HuH-7.5 (cell line): ENCODE results near the gene MEGF11.

Experiments
- DNase-seq: peaks from one replicate; pipeline ENCODE4 v3.0.0; 2011; ENCODE audit warnings: low spot score

The MEGF11 gene

DNA sequence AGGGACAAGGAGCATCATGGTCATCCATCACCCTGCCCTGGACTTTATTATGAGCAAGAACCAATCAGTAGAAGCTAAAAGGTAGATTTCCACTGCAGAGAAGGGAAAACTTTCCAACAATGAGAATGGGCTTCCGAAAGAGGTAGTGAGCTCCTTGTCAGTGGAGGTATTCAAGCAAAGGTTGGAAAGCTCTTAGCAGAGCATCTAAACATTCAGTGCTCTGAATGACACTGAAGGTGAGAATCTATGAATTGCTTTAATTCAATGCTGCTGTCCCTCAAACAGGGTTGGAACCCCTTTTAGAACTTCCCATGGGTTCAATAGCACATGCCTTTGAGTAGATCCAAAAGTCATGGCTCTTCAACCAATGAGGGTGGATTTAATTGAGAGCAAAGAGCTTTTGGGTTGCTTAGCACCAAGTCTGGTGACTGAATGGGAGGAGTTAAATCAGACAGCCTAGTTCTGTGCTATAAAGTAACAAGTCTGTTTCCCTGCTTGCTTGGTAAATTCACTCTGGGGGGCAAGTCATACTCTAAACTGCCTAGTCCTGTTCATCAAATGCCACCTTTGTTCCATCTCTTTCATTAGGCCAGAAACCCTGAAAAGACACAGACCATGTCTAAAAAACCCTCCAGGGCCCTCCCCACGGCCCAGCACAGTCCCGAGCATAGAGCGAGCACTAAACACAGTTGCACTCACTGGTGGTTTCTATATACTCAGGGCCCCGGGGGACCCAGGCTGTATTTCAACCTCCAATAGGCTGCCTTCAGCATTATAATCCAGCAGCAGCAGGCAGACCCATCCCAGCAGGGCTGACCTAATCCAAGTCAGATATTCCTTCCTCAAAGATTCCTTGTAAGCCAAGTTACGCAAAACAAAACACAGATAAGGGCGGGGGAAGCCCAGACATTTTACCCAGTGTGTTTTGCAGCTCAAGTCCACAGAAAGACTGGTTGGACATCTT is 161.2 kb downstream of the MEGF11 start:
- no peak for DNase-seq

DNA sequence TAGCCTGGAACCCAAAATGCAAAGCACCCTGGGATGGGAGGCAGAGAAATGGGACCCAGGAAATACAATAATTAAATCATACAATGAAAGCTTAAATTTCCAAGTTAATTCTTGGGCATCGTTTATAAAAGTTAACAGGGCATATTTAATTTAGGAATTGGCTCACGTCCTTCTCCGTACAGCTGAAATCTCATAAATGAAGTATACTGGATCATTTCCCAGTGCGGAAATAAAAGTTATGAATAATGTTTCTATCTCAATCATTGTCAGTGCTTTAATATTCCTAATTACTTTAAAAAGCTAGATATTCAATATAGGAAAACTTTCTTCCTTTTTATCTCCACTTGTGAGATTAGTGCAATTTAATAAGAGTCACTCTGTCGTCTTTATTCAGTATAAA is 164.0 kb downstream of the MEGF11 start:
- no peak for DNase-seq

DNA sequence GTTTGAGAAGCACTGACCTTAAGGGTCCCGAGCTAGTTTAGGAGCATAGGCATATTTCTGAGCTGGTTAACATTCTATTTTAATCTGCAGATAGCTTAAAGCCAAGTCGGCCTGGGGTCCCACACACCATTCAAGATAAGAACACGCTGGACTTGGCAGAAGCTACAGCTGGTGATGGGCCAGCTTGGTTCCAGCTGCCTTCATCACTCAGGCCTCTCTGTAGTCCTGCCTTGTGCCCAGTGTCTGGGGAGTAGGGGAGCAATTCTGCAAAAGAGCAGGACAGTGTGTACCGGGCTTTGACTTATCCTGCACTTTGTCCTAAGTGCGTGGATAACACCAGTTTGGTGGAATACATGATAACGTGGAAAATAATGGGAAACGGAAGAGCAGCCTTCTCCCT is 164.5 kb downstream of the MEGF11 start:
- no peak for DNase-seq

DNA sequence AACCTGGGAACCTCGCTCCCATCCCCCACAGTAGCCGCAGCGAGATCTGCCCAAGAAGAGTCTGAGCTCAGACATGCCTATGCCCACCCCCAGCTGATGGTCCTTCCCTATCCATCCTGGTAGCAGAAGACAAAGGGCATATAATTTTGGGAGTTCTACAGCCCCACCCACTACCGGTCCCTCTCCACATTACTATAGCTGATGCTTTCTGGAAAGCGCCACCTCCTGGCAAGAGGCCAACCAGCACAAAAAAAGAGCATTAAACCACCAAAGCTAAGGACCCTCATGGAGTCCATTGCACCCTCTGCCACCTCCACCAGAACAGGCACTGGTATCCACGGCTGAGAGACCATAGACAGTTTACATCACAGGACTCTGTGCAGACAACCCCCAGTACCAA is 168.4 kb downstream of the MEGF11 start:
- DNase-seq, result no peak

DNA sequence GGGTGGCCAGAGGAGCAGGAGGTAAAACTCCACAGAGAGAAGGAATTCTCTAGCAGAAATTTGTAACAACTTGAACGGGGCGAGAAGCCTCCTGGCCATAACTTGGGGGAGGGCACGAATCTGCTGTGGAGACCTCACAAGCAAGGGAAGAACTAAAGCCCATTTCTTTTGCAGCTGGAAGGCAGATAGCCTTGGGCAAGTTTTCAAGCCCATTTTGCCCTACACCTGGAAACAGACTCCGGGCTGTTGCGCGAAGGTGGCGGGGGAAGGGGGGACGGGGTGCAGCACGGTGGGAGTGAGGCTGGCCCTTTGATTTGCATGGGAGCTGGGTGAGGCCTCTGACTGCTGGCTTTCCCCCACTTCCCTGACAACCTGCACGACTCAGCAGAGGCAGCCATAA is 168.8 kb downstream of the MEGF11 start:
- no peak for DNase-seq

DNA sequence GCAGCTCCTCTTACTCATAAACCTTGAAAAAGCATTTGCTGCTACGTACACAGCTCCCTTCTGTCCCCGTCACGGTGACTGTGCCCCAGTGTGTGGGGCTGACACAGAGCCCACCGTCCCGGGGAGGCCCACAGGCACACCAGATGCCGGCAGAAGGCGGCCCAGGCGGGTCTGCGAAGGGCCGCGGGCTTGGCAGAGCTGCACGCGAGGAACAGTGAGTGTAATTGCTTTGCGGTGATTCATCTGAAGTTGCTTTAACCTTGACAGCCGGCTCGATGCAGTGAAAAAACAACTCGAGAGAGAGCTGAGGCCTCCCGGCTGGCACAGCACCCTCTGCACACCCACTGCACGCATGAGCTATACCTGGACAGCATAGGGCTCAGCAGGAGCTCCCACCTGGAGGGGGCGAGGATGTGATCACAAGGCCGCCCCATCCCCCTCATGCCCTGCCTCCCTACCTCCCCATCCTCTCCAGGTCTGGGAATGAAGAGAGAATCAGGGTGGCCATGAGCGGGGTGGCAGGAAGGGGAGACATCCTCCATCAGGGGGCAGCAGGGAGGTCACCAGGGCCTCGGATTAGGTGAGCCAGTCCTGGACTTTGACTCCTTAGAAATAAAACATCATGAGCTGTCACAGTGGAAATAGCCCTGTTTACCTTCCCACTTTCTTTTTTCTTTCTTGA is 172.7 kb downstream of the MEGF11 start:
- DNase-seq, result no peak

DNA sequence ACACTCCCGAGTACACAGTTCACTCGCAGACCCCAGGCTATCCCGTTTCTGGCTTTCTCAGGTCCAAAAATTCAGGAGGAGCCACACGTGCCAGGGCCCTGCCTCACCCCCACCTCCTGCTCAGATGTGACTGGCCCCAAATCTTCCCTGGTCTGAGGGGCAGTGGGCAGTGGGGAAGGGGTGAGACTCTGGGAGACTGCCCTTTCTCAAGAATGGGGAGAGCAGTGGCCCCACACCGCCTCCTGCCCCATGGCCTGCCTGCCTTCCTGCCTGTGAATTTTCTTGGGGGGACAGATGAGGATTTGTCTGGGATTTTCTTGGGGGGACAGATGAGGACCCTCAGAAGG is 174.6 kb downstream of the MEGF11 start:
- DNase-seq, result no peak

DNA sequence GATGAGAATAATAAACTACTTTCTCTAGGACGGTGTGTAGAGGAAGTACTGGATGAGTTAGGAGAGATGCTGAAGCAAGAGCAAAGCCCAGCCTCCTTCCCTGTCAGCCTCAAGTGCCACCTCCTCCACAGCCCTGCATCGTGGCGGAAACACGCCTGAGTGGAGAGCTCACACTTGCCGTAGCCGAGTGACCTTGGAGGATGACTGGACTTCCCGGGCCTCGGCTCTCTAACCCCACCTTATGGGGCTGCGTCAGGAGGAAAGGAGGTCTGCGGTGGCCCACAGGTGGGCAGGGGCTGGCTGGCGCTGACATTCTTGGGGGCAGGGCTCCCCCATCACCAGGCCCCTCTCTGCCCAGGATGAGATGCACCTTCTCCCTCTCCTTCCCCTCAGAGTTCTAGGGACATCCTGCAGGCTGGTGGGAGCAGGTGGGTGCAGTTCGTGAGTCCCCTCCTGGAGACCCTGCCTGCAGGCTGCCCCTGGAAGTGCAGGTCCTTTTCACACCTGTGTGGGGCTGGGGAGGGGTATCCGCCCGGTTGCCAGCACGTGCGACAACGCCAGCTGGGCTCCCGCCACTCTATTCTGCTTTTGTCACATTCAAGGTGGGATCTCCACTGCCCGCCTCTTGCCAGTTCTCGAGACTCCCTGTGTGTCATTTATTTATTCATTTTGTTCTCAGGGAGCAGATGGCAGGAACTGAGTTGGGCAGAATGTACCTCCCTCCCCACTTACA is 175.2 kb downstream of the MEGF11 start:
- DNase-seq, result no peak

DNA sequence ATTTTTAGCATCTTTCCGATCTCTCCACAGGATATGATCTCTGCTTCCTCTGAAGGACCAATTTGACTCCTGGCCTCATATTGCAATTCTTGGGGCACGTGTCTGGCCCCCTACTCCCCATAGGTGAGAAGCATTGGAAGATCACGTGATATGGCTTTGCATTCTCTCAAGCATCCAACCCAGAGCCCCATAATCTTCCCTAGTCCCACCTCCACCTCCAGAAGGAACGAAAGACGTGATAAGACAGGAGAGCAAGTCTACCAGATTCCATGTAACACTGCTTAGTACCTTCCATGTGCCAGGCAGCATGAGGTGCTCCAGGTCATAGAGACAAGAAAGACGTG is 176.3 kb downstream of the MEGF11 start:
- no peak for DNase-seq

DNA sequence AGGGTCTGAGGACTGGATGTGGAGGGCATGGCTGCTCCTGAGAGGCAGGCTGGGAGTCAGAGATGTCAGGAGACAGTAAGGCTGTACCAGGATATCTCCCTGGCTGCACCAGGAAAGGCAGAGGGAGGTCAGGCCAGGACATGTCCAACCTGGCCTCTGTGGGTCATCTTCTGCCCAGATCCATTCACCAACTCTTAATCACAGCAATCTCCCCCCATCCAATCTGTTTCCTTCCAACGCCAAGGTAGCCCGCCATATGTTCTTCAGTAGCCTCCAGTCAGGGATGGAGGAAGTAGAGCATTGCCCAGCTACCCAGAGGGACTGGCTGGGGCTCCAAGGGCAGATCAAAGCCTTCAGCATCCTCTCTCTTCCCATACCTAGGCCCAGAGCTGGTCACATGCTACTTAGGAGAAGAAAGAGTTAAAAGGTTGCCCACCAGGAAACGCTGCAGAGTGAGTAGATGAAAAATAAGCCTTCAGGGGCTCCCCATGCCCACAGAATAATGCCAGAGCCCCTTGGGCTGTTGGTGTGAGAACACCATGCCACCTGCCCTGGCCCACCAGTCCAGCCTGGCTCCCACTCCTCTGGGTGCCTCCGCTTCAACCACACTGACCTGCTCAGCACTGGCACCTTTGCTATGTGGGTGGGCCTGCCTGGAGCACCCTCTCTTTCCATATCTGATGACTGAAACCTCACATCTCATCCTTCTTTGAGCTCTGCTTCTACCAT is 176.8 kb downstream of the MEGF11 start:
- no peak for DNase-seq

DNA sequence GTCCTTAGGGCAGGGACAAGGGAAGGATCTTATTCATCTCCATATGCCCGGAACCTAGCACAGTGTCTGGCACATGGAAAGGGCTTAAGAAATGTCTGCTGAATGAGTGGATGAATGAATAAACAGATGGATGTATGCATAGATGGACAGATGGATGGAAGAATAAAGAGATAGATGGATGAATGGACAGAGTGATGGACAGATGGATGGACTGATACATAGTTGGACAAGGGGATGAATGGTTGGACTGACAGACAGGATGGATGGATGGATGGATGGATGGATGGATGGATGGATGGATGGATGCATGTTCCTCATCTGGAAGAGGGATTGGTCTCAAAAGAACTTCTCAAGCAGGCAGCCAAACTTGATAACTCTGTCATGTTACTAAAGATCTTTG is 177.6 kb downstream of the MEGF11 start:
- DNase-seq, result no peak

DNA sequence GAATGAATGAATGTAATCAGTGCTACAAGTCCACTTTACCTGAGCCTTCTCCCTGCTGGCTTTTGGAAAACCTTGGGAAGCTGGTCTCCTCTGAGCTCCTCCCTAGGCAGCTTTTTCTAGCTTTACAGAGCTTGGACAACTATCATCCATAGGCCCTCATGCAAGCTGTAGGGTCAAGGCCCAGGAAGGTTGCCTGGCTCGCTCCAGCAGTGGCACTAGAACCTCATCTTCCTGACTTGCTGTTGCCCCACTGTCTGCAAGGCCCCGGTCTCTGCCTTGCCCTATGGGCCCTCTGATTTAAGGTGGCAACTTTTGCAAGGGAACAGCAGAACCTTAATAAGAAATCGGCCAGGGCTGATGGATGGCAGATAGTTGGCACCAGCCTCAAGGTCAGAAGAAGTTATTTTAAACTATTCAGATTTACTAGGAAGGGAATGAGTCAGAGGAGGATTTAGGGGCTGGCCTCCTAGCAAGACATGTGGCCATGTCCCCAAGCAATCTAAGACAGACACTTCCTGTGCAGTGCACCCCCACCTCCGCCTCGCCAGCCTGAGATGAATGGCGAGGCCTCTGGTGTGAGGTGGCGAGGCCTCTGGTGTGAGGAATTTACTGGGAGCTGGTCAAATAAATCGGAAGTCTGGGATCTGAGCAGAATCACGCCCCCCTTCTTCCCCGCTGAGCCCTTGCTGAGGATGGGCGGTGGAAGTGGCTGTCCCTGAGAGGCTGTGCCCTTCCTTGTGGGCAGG is 180.8 kb downstream of the MEGF11 start:
- DNase-seq, result no peak

DNA sequence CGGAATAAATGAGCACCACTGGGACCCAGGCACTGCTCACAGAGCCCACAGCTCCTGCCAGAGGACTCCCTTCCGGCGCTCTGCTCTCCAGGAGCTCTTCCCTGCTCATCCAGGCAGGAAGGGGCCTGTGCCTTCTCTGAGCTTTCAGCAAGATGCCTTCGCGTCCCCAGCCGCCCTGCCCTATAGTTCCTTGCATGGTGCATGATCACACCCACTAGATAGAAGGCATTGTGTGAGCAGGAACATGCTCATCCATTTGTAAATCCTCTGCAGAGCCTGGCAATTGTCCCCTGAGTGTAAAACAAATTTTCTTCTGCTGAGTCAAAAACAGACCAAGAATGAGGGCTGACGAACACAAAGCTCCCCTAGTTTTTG is 181.6 kb downstream of the MEGF11 start:
- DNase-seq, result no peak

DNA sequence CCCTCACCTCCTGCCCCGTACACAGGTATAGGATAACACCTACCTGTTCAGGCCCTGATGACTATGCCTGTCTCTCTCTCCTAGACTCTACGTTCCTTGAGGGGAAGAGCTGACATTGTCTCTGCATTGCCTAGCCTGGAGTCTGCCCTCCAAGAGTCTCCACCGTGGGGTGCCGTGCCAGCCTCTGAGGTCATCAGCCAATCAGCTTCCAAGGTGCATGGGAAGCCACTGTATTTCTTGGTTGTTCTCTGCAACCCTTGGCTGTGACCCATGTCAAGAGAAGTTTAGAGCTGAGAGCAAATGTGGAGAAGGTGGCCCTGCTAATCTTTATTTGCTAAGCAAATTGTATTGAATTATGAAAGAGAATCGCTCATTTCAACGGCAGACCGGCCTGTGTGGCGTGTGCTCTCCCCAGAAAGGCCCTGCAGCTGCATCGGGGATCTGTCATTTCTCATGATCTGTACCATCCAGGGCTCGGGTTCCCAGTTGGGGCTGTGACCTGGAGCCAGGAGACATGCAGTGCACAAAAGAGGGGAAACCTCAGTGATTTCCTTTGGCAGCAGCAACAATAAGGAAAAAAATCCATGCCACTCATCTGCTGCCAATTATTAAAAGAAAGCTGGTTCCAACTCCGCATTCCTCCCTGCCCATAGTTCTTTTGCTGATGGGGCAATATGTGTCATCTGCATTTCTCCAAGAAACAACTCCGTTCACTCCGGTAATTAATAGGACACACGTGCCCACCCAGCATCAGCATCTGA is 182.2 kb downstream of the MEGF11 start:
- DNase-seq, result no peak

DNA sequence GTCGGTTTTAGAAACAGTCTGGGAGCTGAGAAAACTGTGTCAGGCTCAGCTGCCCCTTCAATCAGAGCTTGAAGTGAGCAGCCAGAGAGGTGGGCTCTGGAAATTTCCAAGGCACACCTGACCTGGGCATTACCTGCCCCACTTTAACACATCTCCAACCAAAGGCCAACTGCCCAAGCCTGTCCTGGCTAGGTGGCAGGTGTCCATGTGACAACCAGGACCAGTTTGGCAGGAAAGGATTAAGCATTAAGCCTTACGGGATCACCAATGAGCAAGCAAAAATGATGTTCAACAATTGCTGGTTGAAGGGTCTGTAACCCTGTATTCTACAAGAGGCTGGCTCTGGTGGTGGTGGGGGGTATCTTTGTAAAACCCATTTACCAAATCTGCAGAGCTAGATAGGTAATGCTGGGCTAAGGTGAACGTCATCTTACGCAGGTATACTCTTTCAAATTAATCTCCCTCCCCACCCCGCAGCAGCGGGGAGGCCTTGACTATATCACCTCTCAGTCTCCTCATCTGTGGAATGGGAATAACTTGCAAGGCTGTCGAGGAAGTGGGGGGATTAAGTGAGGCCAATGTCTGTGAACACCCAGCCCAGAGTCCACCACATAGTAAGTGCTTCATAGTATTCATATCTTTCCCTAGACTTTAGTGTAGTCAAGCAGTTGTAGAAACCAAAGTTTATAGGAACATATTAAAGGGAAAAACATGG is 183.2 kb downstream of the MEGF11 start:
- no peak for DNase-seq

DNA sequence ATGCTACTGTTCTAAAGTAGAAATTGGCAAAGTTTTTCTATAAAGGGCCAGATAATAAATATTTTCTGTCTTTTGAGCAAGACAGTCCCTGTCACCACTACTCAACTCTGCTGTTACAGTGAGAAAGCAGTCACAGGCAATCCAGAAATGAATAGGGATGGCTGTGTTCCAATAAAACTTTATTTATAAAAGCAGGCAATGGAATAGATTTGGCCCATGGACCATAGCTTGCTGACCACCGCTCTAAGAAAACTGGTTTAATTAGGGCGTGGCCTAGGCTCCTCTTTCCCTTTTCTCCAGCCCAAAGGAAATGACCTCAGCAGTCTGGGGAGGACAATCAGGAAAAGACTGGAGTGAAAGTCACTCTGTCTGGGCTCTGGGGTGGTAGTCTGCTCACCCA is 183.8 kb downstream of the MEGF11 start:
- no peak for DNase-seq

DNA sequence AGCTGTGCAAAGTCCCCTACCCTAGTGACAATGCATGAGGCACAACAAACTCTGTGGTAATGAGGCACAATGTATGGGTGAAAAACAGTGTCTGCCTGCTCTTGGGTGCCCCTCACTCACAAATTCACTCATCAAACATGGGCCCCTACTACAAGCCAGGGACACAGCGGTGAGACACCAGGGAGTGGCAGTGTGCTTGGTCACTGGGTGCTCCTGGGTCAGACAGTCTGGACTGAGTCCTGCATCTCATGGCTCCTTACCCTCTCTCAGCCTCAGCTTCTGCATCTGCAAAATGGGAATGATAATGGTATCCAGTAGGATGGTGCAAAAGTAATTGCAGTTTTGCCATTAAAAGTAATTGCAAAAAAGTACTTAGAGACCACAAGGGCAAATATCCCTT is 184.7 kb downstream of the MEGF11 start:
- no peak for DNase-seq

DNA sequence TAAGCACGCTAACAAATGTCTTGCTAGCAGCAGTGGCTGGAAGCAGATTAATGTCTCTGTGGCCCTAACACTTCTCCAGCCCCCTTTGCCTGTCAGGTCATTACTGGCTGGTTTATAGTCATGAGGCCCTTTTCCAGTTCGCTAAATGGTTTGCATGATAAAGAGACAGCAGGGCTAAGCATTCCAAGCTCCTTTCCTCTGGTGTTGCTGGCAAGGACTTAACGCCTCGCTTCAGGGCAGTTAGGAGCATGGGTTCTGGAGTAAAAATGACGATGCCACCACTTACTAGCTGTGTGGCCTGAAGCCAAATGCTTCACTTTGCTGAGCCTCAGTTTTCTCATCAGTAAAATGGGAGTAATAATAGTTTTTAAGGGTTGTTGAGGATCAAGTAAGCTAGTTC is 185.9 kb downstream of the MEGF11 start:
- no peak for DNase-seq

DNA sequence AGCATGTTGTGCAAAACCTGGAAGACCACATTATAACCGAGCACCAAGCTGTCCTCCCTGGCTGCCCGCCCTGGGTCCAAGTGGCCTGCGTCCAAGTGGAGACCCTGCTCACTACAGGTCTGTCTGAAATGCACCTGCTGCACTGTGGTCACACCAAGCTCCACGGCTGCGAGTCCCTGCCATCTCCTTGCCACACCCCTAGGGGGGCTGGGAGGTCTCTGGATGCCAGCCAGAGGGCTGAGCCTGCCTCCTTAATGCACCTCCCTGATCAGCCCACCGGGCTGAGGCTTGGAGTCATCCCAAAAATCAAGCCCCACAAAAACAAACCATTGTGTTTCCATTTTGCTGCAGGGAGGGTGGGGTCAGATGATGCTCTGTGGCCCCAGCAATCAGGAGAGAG is 187.1 kb downstream of the MEGF11 start:
- no peak for DNase-seq

DNA sequence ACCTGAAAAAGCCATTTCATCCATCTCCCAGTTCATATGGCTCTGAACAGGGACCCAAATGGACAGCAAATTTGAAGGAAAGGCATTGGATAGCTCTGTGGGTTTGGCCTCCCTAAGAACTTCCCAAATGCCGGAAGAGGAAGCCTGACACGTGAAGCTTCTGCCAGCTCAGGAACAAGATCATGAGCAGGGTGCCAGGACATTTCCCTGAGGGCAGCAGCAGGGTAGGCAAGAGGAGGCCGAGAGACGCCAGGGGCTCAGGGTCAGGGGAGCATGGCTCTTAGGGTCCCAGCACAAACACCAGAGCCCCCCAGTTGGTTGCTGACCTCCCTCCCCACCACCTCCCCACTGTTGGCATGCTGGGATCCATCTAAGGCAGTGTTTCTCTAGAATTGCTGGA is 187.5 kb downstream of the MEGF11 start:
- no peak for DNase-seq
